HG02610 (cell line): ENCODE data around the gene HSP90AB1.
"Not testable (repeated sequence)": the region's sequence is repeated elsewhere in the genome, so short reads cannot be mapped to it uniquely, and the experiment has no call there.

ENCODE experiments used
- ATAC-seq: cut with Tn5 transposase; IDR thresholded peaks from one replicate; pipeline ENCODE4 v1.9.1; 2021; ENCODE audit warnings: mild to moderate bottlenecking, moderate library complexity; ENCODE audit not compliant: unreplicated experiment

Gene HSP90AB1

DNA sequence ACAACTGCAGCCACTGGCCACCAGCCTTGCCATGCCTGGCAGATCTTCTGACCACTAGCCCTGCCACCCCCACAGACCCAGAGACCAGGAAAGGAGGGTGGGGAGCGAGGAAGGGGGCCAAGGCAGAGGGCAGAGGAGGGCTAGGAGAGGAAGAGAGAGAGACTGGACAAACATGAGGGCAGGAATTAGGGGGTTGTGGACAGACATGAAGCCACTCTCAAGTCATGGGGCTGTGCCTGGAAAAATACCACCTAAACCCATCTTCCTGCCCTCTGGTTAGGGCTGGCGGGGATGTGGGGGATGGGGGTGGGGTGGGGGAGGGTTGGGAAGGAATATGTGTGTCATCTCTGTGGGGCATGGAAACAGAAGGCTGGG, 25.0 kb upstream of the HSP90AB1 start:
- ATAC-seq = no peak

DNA sequence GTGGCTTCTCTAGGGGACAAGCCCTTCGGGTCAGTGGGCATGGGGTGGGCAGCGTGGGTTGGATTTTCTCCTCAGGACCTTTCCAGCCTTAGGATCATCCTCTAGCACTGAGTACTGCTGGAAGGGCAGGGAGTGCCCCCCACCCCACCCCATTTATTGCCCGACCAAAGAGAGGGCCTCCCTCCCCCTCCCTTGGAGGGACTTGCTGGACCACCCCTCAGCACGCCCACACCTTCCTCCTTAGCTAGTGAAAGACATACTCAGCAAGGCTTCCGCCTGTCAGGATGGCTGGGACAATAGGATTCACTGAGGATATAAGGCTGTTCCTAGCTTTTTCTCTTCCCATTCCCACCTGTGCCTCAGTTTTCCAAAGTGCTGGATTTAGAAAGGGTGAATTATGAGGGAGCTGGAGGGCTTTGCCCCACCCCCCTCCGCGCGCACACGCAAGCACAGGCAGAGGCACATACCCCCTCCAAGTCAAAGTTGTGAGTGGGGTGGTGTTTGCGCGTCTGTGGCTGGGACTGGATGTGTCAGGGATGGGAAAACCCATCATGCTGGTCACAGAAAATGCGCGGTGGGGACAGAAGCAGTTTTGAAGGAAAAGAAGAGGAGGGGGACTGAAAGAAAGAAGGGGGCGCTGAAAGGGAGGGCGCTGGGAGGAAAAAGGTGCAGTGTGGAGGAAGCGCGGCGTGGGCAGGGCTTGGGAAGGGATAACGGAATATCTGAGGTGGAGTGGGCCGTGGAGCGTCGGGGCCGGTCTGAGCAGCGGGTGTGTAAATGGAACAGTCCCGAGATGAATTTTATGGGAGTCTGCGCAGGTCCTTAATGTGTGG, 24.2 kb upstream of the HSP90AB1 start:
- ATAC-seq = no peak

DNA sequence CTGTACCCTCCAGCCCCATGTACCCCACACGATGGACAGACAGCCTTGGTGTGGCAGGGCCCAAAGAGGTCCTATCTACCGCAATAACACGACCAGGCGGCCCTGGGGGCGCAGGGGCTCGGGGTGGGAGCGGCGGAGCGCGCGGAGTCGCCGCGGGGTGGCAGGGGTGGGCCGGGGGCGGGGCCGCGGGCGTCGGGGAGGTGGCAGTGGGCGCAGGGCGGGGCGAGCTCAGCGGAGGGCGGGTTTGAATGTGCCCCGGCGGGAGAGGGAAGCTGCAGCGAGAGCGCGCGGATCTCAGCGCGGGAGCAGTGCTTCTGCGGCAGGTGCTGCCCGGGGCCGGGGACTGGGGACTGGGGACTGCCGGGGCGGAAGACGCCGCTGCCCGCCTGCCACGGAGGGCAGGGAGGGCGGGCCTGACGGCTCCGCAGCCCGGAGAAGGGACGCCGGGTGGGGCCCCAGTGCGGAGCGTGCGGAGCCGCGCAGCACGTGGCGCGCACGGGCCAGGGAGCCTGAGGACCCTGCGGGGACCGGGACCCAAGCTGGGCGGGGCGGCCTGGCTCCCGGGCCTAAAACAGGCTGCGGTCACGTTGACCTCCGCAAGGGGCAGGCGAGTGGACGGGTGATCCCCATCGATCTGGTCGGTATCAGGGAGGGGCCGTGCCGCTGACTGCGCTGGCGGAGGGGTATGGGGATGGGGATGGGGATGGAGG, 23.4 kb upstream of the HSP90AB1 start, which contains the start of gene SLC29A1:
Gene SLC29A1, plus strand, starts transcription at position 277 of the 710 bp plus-strand sequence. CDS start 3,719 bp downstream, outside the sequence.
- peak; percentile 47 for ATAC-seq

DNA sequence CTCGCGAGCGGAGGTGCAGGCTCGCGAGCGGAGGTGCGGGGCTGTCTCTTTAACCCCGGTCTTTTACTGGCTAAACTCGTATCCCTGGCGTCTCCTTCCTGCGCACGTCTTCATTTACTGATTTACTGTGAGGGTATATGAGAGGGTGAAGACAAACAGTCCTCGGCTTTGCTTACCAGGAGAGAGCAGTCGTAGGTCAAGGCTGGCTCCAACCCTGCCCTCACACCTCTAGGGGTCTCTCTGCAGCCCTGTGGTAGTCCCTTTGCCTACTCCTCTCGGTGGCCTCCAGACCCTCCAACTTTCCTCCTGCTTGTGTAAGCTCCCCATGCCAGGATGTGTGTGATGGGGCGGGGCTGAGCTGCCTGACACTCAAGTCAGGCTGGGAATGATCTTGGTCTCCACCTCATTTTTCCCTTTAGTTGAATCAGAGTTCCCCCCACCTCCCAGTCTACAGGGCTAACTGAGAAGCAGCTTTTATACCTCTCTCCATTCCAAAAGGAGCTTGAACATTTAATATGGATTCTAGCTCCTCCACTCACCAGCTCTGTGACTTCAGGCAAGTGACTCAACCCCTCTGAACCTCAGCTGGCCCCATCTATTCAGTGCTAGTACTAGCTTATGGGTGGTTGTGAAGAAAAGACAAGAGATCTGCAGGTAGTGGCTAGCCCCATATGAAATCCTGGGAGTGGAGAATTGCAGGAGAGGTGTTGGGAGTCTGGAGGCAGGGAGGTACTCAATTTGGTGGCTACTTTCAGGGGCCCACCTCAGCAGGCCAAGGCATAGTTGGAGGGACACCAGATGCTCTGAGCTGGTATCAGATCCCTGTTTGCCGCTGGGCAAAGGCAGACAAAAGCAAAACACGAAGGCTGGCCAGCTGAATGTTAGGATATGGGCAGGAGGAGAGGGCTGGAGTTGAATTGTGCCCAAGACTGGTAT, 22.6 kb upstream of the HSP90AB1 start:
- ATAC-seq = no peak

DNA sequence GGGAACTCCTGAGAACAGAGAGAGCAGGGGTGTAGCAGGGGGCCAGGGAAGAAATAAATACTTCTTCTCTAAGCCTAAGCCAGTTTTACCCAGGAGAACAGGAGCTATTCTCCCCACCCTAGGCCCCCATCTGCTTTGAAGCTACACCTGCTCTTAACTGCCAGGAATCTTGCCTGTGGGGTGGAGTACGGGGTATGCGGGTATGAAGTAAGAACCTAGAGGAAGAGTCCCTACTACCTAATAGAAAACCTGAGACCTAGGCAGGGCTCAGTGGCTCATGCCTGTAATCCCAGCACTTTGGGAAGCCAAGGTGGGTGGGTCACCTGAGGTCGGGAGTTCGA, 22.0 kb upstream of the HSP90AB1 start:
- no peak for ATAC-seq

DNA sequence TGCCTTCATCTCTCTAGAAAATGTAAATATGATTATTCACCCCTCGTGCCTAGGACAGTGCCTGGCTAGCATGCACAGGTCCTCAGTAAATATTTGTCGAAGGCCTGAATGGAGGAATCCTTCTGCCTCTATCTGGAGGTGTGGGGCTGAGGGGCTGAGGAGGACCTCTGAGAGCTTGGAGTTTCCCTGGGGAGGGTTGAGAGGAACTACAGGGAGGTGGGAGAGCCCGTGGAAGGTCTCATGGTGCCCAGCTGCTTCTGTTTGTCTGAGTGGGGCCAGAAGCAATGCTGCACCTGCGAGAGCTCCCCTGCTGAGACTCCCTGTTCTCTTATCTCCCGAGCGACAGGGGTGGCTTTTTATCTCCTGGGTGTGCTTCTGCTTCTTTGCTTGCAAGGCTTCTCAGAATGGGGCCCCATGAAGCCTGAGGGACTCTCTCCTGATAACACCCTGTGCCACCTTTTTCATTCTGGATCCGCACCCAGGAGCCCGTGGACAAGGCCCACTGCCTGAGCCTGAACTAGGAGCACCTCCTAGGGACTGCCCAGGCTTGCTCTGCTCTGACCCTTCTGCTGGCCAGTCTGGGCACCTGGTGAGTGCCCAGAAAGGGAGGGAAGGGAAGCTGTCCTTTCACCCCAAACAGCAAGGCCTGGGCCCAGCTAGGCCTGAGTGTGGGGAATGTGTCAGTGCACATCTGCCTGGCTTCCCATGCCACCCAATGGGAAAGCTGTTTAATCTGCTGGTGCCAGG, 21.1 kb upstream of the HSP90AB1 start:
- no peak for ATAC-seq

DNA sequence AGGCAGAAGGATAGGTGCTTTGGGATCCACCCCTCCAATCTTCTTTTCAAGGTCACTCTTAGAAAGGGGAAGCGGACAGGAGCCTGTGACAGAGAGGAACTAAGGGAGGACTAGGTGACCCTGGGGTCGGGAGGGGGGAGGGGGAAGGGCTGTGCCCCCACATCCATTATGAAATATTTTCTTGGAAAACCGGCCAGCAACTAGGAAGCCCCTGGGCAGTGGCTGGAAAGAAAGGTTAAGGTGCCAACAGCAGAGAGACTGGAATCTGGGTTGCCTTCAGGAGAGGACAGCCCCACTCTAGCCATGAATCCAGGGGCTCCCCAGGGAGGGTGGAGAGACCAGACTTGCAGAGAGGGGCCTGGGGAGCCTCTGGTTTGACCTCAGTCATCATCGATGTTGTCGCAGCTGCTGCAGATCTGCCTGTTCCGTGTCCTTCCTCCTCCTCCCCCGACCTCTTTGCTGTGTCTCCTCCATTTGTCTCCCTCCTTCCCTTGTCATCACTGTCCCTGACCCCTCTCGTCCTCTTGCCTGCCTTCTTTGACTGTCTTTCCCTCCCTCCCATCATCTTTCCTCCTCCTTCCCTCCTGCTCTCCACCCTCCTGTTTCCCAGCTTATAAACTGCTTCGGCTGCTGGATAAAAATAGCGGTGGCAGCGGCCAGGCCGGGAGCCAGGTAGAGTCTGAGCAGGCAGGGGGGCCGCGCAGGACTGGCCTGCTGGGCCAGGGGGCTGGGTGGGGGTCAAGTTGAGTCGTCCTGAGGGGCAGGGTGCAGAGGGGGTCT, 20.3 kb upstream of the HSP90AB1 start:
- ATAC-seq = no peak

DNA sequence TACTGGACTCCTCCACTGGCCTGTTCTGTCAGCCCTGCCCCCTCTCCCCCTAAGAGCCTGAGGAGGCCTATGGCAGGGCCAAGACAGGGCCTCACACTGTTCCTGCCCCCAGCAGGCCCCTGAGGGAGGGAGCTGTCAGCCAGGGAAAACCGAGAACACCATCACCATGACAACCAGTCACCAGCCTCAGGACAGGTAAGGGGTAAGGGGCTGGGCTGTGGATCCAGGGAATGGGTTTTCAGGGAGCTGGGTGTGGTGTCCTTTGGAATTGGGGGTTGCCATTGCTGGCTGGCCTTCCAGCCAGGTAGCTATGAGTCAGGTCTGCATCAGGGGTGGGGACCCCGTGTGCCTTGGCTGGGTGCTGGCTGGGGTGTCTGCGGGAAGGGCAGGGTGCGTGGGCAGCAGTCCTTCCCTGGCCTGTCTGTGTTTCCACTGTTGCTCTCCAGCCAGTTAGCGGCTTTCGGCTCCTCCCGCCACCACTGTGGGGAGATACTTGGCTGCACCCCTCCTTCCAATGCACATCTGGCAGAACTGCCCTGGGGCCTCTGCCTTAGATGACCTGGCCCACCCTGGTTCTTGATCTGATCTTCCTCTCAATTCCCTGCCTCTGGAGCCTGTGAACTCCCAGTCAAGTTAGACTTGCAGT, 19.6 kb upstream of the HSP90AB1 start:
- ATAC-seq = no peak

DNA sequence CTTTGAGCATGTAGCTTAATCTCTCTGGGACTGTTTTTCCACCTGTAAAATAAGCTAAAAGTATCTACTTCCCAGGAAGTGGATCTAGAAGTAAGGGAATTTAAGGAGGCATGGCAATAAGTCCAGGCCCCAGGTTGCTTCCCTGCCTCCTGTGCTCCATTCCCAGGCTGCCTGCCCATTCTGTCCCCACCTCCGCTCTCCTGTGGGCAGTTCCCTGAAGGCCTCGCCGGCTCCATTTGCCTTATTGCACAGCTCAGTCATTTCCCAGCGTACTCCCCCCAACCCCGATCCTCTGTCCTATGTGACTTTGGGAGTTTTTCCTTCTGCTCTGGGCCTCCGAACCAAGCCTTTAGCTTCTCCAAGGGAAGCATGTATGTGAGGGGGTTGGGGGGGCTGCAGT, 18.9 kb upstream of the HSP90AB1 start:
- ATAC-seq = no peak

DNA sequence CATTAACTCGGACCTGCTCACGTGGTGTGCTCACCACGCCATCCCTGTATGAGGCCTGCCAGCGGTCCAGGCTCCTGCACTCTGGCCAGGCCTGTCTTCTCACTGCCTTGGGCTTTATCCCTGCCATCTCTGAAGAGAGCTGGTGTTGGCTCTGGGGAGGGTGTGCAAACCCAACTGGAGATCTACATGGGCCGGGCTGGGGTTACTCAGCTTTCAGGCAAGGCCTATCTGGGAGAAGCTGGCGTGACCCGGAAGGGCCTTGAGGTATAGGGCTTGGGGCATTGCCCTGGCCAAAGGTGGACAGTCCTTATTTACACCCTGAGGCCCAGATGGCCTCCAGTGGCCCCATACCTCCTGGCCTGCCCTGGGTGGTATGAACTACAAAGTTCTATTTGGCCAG, 18.5 kb upstream of the HSP90AB1 start:
- no peak for ATAC-seq

DNA sequence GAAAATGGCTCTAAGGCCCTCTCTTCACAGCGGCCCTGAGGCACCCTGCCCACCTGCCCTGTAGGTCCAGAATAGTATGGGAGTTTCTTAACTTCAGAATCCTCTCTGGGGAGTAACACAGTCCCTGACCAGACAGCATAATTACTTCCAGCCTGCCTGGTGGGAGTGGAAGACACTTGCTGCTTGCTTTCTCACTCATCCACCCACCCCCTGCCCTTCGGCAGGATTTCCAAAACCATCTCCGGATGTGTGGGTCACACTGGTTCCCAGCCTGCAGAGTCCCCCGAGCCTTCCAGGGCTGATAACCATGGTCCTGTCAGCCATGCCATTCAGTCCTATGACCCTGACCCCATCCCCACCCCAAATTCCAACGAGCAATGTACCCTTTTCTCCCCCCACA, 18.1 kb upstream of the HSP90AB1 start:
- ATAC-seq = no peak

DNA sequence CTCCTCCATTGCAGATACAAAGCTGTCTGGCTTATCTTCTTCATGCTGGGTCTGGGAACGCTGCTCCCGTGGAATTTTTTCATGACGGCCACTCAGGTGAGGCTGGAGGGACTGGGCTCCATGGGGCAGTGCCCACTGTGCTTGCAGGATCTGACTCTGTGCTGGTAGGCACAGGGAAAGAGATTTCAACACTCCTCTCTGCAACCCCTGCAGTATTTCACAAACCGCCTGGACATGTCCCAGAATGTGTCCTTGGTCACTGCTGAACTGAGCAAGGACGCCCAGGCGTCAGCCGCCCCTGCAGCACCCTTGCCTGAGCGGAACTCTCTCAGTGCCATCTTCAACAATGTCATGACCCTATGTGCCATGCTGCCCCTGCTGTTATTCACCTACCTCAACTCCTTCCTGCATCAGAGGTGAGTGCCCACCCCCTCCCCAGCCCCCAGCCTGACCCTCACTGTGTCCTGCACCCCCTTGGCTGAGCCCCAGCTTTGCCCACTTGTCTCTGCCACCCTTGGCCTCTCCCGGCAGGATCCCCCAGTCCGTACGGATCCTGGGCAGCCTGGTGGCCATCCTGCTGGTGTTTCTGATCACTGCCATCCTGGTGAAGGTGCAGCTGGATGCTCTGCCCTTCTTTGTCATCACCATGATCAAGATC, 17.4 kb upstream of the HSP90AB1 start:
- ATAC-seq = no peak

DNA sequence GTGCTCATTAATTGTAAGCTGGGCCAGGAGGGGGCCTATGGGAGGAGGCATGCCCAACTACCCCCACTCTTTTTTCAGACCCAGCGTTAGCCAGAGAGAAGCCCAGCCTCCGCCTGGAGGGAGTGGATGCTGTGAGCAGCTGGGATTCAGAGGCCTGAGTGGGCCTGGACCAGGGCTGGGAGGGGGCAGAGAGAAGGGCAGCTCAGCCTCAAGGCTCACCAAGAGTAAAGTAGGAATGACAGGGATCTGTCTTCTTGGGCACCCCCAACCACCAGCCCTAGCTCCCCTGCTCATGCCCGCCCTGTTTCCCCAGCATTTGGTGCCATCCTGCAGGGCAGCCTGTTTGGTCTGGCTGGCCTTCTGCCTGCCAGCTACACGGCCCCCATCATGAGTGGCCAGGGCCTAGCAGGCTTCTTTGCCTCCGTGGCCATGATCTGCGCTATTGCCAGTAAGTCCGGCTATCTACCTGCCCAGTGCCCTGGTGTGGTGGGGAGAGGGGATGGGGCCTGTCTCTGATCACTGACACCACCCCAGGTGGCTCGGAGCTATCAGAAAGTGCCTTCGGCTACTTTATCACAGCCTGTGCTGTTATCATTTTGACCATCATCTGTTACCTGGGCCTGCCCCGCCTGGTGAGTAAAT, 16.7 kb upstream of the HSP90AB1 start:
- no peak for ATAC-seq

DNA sequence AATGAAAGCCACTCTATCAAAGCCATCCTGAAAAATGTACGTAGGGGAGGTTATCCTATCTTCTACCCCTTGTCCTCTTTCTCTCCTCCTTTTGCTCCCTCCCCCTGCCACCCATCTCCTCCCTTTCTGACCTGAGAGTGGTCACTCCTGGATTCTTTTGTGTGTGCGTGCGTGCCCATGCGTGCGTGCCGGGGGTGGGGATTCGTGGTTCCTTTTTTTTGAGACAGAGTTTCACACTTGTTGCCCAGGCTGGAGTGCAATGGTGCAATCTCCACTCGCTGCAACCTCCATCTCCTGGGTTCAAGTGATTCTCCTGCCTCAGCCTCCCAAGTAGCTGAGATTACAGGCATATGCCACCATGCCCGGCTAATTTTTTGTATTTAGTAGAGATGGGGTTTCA, 15.5 kb upstream of the HSP90AB1 start:
- ATAC-seq = not testable (repeated sequence)

DNA sequence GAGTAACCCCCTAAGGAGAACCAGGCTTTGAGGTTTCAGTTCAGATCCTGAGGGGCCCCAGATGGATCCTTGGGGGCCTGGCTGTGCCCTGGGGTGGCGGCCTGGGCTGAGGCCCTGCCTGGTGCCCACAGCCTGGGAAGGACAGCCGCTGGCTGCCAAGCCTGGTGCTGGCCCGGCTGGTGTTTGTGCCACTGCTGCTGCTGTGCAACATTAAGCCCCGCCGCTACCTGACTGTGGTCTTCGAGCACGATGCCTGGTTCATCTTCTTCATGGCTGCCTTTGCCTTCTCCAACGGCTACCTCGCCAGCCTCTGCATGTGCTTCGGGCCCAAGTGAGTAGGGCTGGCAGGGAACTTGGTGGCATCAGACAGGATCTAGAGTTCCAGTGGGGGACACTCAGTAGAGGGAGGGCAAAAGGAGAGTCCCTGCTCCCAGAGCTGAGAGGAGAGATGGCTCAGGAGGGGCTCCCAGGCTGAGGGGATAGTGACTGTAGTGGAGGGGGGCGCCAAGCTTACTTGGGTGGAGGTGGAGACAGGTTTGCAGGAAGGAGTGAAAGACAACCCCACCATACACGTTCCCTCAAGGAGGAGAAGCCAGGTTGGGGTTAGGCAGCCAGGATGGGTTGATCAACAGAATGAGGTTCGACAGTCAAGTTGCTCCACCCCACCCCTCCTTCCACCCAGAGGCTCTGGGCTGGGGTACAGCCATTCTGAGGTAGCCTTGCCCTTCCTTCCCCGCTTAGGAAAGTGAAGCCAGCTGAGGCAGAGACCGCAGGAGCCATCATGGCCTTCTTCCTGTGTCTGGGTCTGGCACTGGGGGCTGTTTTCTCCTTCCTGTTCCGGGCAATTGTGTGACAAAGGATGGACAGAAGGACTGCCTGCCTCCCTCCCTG, 14.0 kb upstream of the HSP90AB1 start:
- ATAC-seq = no peak

DNA sequence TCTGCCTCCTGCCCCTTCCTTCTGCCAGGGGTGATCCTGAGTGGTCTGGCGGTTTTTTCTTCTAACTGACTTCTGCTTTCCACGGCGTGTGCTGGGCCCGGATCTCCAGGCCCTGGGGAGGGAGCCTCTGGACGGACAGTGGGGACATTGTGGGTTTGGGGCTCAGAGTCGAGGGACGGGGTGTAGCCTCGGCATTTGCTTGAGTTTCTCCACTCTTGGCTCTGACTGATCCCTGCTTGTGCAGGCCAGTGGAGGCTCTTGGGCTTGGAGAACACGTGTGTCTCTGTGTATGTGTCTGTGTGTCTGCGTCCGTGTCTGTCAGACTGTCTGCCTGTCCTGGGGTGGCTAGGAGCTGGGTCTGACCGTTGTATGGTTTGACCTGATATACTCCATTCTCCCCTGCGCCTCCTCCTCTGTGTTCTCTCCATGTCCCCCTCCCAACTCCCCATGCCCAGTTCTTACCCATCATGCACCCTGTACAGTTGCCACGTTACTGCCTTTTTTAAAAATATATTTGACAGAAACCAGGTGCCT, 13.3 kb upstream of the HSP90AB1 start:
- no peak for ATAC-seq
